Mesendoderm (in vitro differentiated cells): ENCODE data around the gene DOK1.

ENCODE experiments used
- DNase-seq: peaks from one replicate; pipeline ENCODE4 v3.0.0; 2013
- H2AK5ac ChIP-seq: 2 replicates; pipeline ENCODE4 v1.6.1; 2013; ENCODE audit warnings: low read length, inconsistent platforms
- H2BK120ac ChIP-seq: 2 replicates; pipeline ENCODE4 v1.6.1; 2013; ENCODE audit warnings: low read depth, mild to moderate bottlenecking, low read length, moderate library complexity, mixed read lengths
- H2BK15ac ChIP-seq: replicated peaks from 2 replicates; pipeline ENCODE4 v1.6.1; 2013; ENCODE audit warnings: low read depth, mild to moderate bottlenecking, moderate library complexity
- H2BK5ac ChIP-seq: 2 replicates; pipeline ENCODE4 v1.6.1; 2013; ENCODE audit warnings: low read length, inconsistent platforms
- H3K18ac ChIP-seq: 2 replicates; pipeline ENCODE4 v1.6.1; 2013; ENCODE audit warnings: mild to moderate bottlenecking, low read length, mixed read lengths
- H3K23ac ChIP-seq: one replicate; pipeline ENCODE4 v1.6.1; 2013; ENCODE audit warnings: low read length
- H3K27ac ChIP-seq: 2 replicates; pipeline ENCODE4 v1.5.1; 2013; ENCODE audit warnings: low read depth, mild to moderate bottlenecking, inconsistent platforms, low read length, moderate library complexity
- H3K27me3 ChIP-seq: 2 replicates; pipeline ENCODE4 v1.6.1; 2013; ENCODE audit warnings: low read length, control low read depth, mild to moderate bottlenecking, inconsistent platforms; ENCODE audit not compliant: insufficient read depth, poor library complexity
- H3K36me3 ChIP-seq: 2 replicates; pipeline ENCODE4 v1.6.1; 2013; ENCODE audit warnings: low read length, inconsistent platforms; ENCODE audit not compliant: control insufficient read depth, insufficient read depth
- H3K4ac ChIP-seq: one replicate; pipeline ENCODE4 v1.6.1; 2013; ENCODE audit warnings: low read depth, mild to moderate bottlenecking, low read length, moderate library complexity
- H3K4me1 ChIP-seq: 2 replicates; pipeline ENCODE4 v1.6.1; 2013; ENCODE audit warnings: low read depth, low read length, inconsistent platforms; ENCODE audit not compliant: control insufficient read depth
- H3K4me2 ChIP-seq: 2 replicates; pipeline ENCODE4 v1.6.1; 2013; ENCODE audit warnings: low read length
- H3K4me3 ChIP-seq: 2 replicates; pipeline ENCODE4 v1.5.1; 2013; ENCODE audit warnings: mild to moderate bottlenecking, low read length
- H3K56ac ChIP-seq: one replicate; pipeline ENCODE4 v1.6.1; 2013; ENCODE audit warnings: low read length
- H3K79me1 ChIP-seq: 2 replicates; pipeline ENCODE4 v1.6.1; 2013; ENCODE audit warnings: low read length, inconsistent platforms
- H3K79me2 ChIP-seq: 2 replicates; pipeline ENCODE4 v1.6.1; 2013; ENCODE audit warnings: mild to moderate bottlenecking, low read length; ENCODE audit not compliant: control insufficient read depth, insufficient read depth
- H3K9ac ChIP-seq: 2 replicates; pipeline ENCODE4 v1.6.1; 2013; ENCODE audit warnings: low read length, inconsistent platforms
- H4K5ac ChIP-seq: one replicate; pipeline ENCODE4 v1.6.1; 2013; ENCODE audit warnings: low read length
- H4K8ac ChIP-seq: one replicate; pipeline ENCODE4 v1.6.1; 2013; ENCODE audit warnings: low read depth, mild to moderate bottlenecking, control low read depth, low read length, moderate library complexity
- WGBS: extraction: QIAGEN DNeasy Blood & Tissue Kit; methylation state at CpG from one replicate; pipeline ENCODE4 v1.1.7; 2013; ENCODE audit warnings: low lambda C conversion rate, missing lambda C conversion rate; ENCODE audit not compliant: insufficient coverage; ENCODE audit errors: extremely low coverage; 5-methylcytosine and 5-hydroxymethylcytosine counted together

Gene DOK1

DNA sequence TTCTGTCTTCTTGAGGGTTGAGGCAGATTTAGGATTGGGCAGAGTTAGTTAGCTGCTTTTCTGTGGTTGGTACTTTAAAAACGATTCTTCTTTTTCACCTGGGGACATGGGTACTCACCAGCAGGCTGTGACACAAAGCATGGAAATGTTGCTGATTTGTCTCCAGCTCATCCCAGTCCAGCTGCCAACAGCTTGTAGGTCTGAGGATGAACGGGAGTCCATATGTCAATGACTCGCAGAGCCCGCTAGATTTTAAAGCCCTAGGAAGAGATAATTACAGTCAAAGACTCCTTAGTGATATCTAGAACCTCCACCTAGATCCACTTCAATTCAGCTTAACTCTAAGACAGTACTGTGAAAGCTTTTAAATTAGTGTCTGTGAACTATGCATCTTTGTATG, 20.8 kb downstream of the DOK1 start:
- H2BK120ac ChIP-seq, result no peak overlapping the region
- no peak overlapping the region for H3K27ac ChIP-seq
- no peak overlapping the region for H3K4me2 ChIP-seq
- H3K4me3 ChIP-seq, result no peak overlapping the region
- no peak overlapping the region for H4K5ac ChIP-seq
- H3K4me1 ChIP-seq, result no peaks in the 10 kb centered on the region
- no peak overlapping the region for H2BK5ac ChIP-seq
- no peak overlapping the region for H3K18ac ChIP-seq
- H3K79me2 ChIP-seq, result no peaks in the 10 kb centered on the region
- no peaks in the 10 kb centered on the region for H3K79me1 ChIP-seq
- no peaks in the 10 kb centered on the region for H3K36me3 ChIP-seq
- H3K27me3 ChIP-seq, result no peaks in the 10 kb centered on the region
- H3K56ac ChIP-seq, result no peak overlapping the region
- H2BK15ac ChIP-seq, result no peak overlapping the region
- no CpG with 5 or more reads among the region's 4 CpGs for WGBS
- no peak overlapping the region for H3K9ac ChIP-seq
- H2AK5ac ChIP-seq, result no peak overlapping the region
- no peak overlapping the region for H4K8ac ChIP-seq
- DNase-seq, result no peak
- H3K23ac ChIP-seq, result no peak overlapping the region
- H3K4ac ChIP-seq, result no peak overlapping the region

DNA sequence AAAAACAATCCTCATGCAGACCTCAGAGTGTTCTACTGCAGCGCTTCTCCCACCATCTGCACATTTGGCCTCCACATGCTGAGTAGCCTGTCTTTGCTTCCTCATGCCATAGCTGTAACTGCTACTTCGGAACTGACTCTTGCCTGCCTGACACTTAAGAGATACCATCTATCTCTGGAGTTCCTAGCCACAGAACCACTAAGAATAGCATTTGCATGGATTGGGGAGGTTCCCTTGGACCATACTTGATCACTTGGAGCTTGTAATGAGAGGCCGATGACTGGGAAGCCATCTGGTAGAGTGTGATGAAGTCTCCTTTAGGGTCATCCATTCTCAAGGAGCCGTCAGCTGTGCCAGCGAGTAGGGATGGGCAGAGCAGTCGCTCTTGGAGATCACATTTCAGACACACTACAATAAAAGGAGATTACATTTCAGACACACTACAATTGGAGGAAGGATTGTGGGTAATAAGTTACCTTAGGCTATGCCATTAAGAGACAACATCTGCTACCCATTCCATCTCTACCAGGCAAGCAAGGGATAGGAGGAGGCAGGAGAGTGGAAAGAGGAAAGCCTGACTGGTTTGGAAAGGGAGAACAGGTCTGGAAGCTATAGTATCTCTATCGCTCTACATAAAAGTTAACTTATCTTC, 21.8 kb downstream of the DOK1 start:
- H2BK5ac ChIP-seq, result no peak overlapping the region
- no peak overlapping the region for H4K8ac ChIP-seq

DNA sequence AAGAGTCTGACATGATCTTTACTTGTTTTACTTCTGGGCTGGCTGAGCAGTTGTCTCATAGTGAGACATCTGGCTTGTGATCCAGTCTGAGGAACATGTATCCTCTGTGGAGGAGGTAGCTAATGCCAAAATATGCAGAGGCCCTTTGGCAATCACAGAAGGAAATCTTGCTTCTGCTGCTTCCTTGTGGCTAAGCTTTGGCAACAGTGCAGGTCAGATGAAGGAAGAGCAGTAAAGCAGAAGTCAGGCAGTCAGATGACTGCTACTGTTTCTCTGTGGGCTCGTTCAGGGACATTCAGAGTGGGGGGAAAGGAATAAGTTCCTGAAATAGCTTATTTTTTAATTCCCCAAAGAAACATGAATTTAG, 22.3 kb downstream of the DOK1 start:
- Histone ChIP-seq H3K4me3 (no peak overlapping the region), H2BK15ac (no peak overlapping the region), H3K27ac (no peak overlapping the region), H2BK120ac (no peak overlapping the region), H3K36me3 (no peaks in the 10 kb centered on the region), H4K8ac (no peak overlapping the region), H3K23ac (no peak overlapping the region), H3K18ac (no peak overlapping the region), H3K56ac (no peak overlapping the region), H3K9ac (no peak overlapping the region), H2BK5ac (no peak overlapping the region), H3K4me2 (no peak overlapping the region), H3K27me3 (no peaks in the 10 kb centered on the region), H3K79me1 (no peaks in the 10 kb centered on the region), H2AK5ac (no peak overlapping the region), H3K4me1 (no peaks in the 10 kb centered on the region), H3K79me2 (no peaks in the 10 kb centered on the region), H3K4ac (no peak overlapping the region), H4K5ac (no peak overlapping the region)
- no peak for DNase-seq
- WGBS, result no CpG with 5 or more reads among the region's 1 CpG

More for the DNA sequence above, 21.8 kb downstream of the DOK1 start:
- Histone ChIP-seq H2AK5ac (no peak overlapping the region), H3K79me1 (no peaks in the 10 kb centered on the region), H3K27ac (no peak overlapping the region), H3K4me1 (no peaks in the 10 kb centered on the region), H3K18ac (no peak overlapping the region), H2BK120ac (no peak overlapping the region), H4K5ac (no peak overlapping the region), H3K4ac (no peak overlapping the region), H3K23ac (no peak overlapping the region), H2BK15ac (no peak overlapping the region), H3K4me2 (no peak overlapping the region), H3K9ac (no peak overlapping the region), H3K27me3 (no peaks in the 10 kb centered on the region), H3K56ac (no peak overlapping the region), H3K4me3 (no peak overlapping the region), H3K79me2 (no peaks in the 10 kb centered on the region), H3K36me3 (no peaks in the 10 kb centered on the region)
- no CpG with 5 or more reads among the region's 7 CpGs for WGBS
- no peak for DNase-seq

DNA sequence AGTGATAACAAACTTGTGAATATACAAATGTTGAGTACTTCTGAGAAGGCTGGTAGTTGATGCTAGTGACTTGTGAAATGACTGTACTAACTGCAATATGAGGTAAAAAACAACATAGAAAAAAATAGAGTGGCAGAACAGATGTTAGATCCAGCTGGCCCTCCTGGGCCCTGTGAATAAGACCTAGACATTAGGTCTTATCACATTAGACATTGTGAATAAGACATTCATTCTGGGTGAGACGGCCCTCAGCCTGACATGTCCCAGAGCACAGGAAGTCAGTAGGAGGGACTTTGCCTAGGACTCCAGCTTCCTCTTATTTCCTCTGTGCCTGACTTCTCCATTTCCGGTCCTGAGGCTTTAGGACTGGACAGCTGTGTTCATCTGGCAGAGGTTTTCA, 22.9 kb downstream of the DOK1 start:
- H3K18ac ChIP-seq, result no peak overlapping the region
- H2AK5ac ChIP-seq, result no peak overlapping the region
- no peaks in the 10 kb centered on the region for H3K36me3 ChIP-seq
- H4K8ac ChIP-seq, result no peak overlapping the region
- H3K4ac ChIP-seq, result no peak overlapping the region
- H3K79me1 ChIP-seq, result no peaks in the 10 kb centered on the region
- no peak for DNase-seq
- no peak overlapping the region for H3K23ac ChIP-seq
- H3K27ac ChIP-seq, result no peak overlapping the region
- no peak overlapping the region for H3K56ac ChIP-seq
- H2BK15ac ChIP-seq, result no peak overlapping the region
- H2BK120ac ChIP-seq, result no peak overlapping the region
- H3K4me1 ChIP-seq, result no peaks in the 10 kb centered on the region
- H3K79me2 ChIP-seq, result no peaks in the 10 kb centered on the region
- no CpG with 5 or more reads among the region's 2 CpGs for WGBS
- no peak overlapping the region for H3K9ac ChIP-seq
- H3K4me2 ChIP-seq, result no peak overlapping the region
- H4K5ac ChIP-seq, result no peak overlapping the region
- no peak overlapping the region for H3K4me3 ChIP-seq
- no peak overlapping the region for H2BK5ac ChIP-seq
- H3K27me3 ChIP-seq, result no peaks in the 10 kb centered on the region

- no peak overlapping the region for H3K56ac ChIP-seq
- no peak overlapping the region for H3K23ac ChIP-seq
- H3K4ac ChIP-seq, result no peak overlapping the region
- H3K79me1 ChIP-seq, result no peaks in the 10 kb centered on the region
- no peak overlapping the region for H3K27ac ChIP-seq
- DNase-seq, result no peak
- no peak overlapping the region for H2BK15ac ChIP-seq
- H3K36me3 ChIP-seq, result no peaks in the 10 kb centered on the region
- H3K18ac ChIP-seq, result no peak overlapping the region
- peaks cover 2% of the 10 kb centered on the region for H3K4me1 ChIP-seq
- no peak overlapping the region for H4K5ac ChIP-seq
- H4K8ac ChIP-seq, result no peak overlapping the region
- H2BK120ac ChIP-seq, result no peak overlapping the region
- no peak overlapping the region for H2AK5ac ChIP-seq
- H3K9ac ChIP-seq, result no peak overlapping the region
- no peak overlapping the region for H3K4me3 ChIP-seq
- H3K4me2 ChIP-seq, result no peak overlapping the region
- WGBS, result no CpG with 5 or more reads among the region's 3 CpGs
- H3K79me2 ChIP-seq, result no peaks in the 10 kb centered on the region
- H2BK5ac ChIP-seq, result no peak overlapping the region
- no peaks in the 10 kb centered on the region for H3K27me3 ChIP-seq
Observed at GRCh38 chr2:74578408-74578807, 23.9 kb downstream of the DOK1 start.

DNA sequence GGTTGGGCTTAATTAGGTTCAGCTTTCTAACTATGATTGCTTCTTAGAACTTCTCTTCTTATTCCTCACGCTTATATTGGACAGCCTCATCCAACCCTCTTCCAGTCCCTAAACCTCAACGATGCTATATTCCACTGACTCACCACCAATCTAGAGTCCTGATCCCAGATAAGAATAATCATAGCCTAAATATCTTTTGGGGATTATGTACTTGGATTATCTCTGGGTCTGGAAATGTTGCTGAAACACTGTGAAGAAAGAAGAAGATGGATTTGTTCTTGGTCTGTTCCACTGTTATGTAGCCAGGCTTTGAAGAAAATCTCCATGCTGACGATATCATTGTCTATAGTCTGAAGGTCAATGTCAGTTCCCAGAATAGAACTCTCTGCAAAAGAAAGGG, 26.9 kb downstream of the DOK1 start:
- Histone ChIP-seq H3K4ac (no peak overlapping the region), H3K79me2 (no peaks in the 10 kb centered on the region), H4K5ac (no peak overlapping the region), H2BK5ac (no peak overlapping the region), H3K27ac (no peak overlapping the region), H3K9ac (no peak overlapping the region), H3K4me1 (peaks cover 3% of the 10 kb centered on the region), H4K8ac (no peak overlapping the region), H2BK15ac (no peak overlapping the region), H2AK5ac (no peak overlapping the region), H3K36me3 (no peaks in the 10 kb centered on the region), H3K4me2 (no peak overlapping the region), H2BK120ac (no peak overlapping the region), H3K23ac (no peak overlapping the region), H3K79me1 (no peaks in the 10 kb centered on the region), H3K18ac (no peak overlapping the region), H3K56ac (no peak overlapping the region), H3K27me3 (no peaks in the 10 kb centered on the region), H3K4me3 (no peak overlapping the region)
- no peak for DNase-seq
- no CpG with 5 or more reads among the region's 3 CpGs for WGBS
